Neuronal stem cell (in vitro differentiated cells): ENCODE data around the gene FILIP1L.
"Not testable (repeated sequence)": the region's sequence is repeated elsewhere in the genome, so short reads cannot be mapped to it uniquely, and the experiment has no call there.

ENCODE experiments used
- DNase-seq: peaks from one replicate; pipeline ENCODE4 v3.0.0-alpha.2; 2013; ENCODE audit warnings: low spot score
- H2AFZ ChIP-seq: one replicate; pipeline ENCODE4 v1.6.1; 2013; ENCODE audit warnings: mild to moderate bottlenecking, low read length, inconsistent platforms
- H2AK5ac ChIP-seq: 2 replicates; pipeline ENCODE4 v1.6.1; 2013; ENCODE audit warnings: low read depth, mild to moderate bottlenecking, inconsistent platforms, low read length, moderate library complexity, mixed read lengths
- H2BK120ac ChIP-seq: 2 replicates; pipeline ENCODE4 v1.6.1; 2013; ENCODE audit warnings: low read depth, mild to moderate bottlenecking, inconsistent platforms, low read length, moderate library complexity, mixed read lengths
- H2BK12ac ChIP-seq: one replicate; pipeline ENCODE4 v1.6.1; 2013; ENCODE audit warnings: low read length, inconsistent platforms
- H2BK15ac ChIP-seq: 2 replicates; pipeline ENCODE4 v1.6.1; 2013; ENCODE audit warnings: mild to moderate bottlenecking, low read length, inconsistent platforms, mixed read lengths
- H2BK5ac ChIP-seq: one replicate; pipeline ENCODE4 v1.6.1; 2013; ENCODE audit warnings: inconsistent platforms, mild to moderate bottlenecking, low read length, moderate library complexity
- H3K14ac ChIP-seq: one replicate; pipeline ENCODE4 v1.6.1; 2013; ENCODE audit warnings: low read length, inconsistent platforms
- H3K18ac ChIP-seq: 2 replicates; pipeline ENCODE4 v1.6.1; 2013; ENCODE audit warnings: low read length, inconsistent platforms
- H3K23ac ChIP-seq: 2 replicates; pipeline ENCODE4 v1.6.1; 2013; ENCODE audit warnings: low read depth, mild to moderate bottlenecking, mixed read lengths, low read length, inconsistent platforms; ENCODE audit not compliant: poor library complexity
- H3K27ac ChIP-seq: replicated peaks from 3 replicates; pipeline ENCODE4 v1.5.1; 2013; ENCODE audit warnings: low read length, inconsistent platforms
- H3K27me3 ChIP-seq, 3 experiments: 2 replicates each; pipeline ENCODE4 v1.6.1; 2013; ENCODE audit warnings: low read length in 3 of 3, mild to moderate bottlenecking in 2 of 3, inconsistent platforms in 1 of 3, low read depth in 1 of 3, mixed read lengths in 1 of 3, moderate library complexity in 1 of 3; ENCODE audit not compliant: control insufficient read depth in 3 of 3, insufficient read depth in 3 of 3
- H3K36me3 ChIP-seq, 2 donors: replicated peaks in 1 of 2; 2 replicates each; pipeline ENCODE4 v1.6.1; 2013; ENCODE audit warnings: low read length in 2 of 2; ENCODE audit not compliant: control insufficient read depth in 2 of 2, insufficient read depth in 2 of 2
- H3K4ac ChIP-seq: 2 replicates; pipeline ENCODE4 v1.6.1; 2013; ENCODE audit warnings: inconsistent platforms, mild to moderate bottlenecking, low read length, moderate library complexity
- H3K4me1 ChIP-seq, 2 donors: 1 replicate in 1 of 2; 2 replicates in 1 of 2; pipeline ENCODE4 v1.6.1; 2013; ENCODE audit warnings: low read length in 2 of 2, low read depth in 1 of 2; ENCODE audit not compliant: control insufficient read depth in 2 of 2, insufficient read depth in 1 of 2
- H3K4me2 ChIP-seq: one replicate; pipeline ENCODE4 v1.6.1; 2013; ENCODE audit warnings: mild to moderate bottlenecking, low read length, inconsistent platforms; ENCODE audit not compliant: insufficient read depth, poor library complexity, severe bottlenecking
- H3K4me3 ChIP-seq, 2 donors: 2 replicates each; pipeline ENCODE4 v1.5.1; 2013; ENCODE audit warnings: low read length in 2 of 2, mild to moderate bottlenecking in 2 of 2, inconsistent platforms in 1 of 2, moderate library complexity in 1 of 2
- H3K79me1 ChIP-seq: one replicate; pipeline ENCODE4 v1.6.1; 2013; ENCODE audit warnings: low read depth, mild to moderate bottlenecking, inconsistent platforms, low read length, moderate library complexity
- H3K9ac ChIP-seq: one replicate; pipeline ENCODE4 v1.6.1; 2013; ENCODE audit warnings: mild to moderate bottlenecking, low read depth, low read length, inconsistent platforms; ENCODE audit not compliant: poor library complexity
- H3K9me3 ChIP-seq, 2 donors: replicated peaks in 1 of 2; 2 replicates each; pipeline versions ENCODE3 to v1.6.1; 2013; ENCODE audit warnings: low read length in 2 of 2, mild to moderate bottlenecking in 2 of 2, inconsistent platforms in 1 of 2, low read depth in 1 of 2, mixed read lengths in 1 of 2, moderate library complexity in 1 of 2; ENCODE audit not compliant: control insufficient read depth in 2 of 2, insufficient read depth in 1 of 2
- H4K8ac ChIP-seq: one replicate; pipeline ENCODE4 v1.6.1; 2013; ENCODE audit warnings: low read depth, mild to moderate bottlenecking, inconsistent platforms, low read length, moderate library complexity
- H4K91ac ChIP-seq: one replicate; pipeline ENCODE4 v1.6.1; 2013; ENCODE audit warnings: low read length, low read depth, mild to moderate bottlenecking, inconsistent platforms; ENCODE audit not compliant: poor library complexity
- WGBS, 2 donors: extraction: QIAGEN DNeasy Blood & Tissue Kit; methylation state at CpG; one replicate each; pipeline ENCODE4 v1.1.7; 2013; ENCODE audit warnings: missing lambda C conversion rate in 2 of 2, mixed read lengths in 1 of 2; ENCODE audit not compliant: insufficient read length in 2 of 2, insufficient replicate concordance in 1 of 2; ENCODE audit errors: extremely low coverage in 2 of 2; 5-methylcytosine and 5-hydroxymethylcytosine counted together

FILIP1L gene

GRCh38 chr3:99842826-99843589 is 271.3 kb downstream of the FILIP1L start:
- H4K8ac ChIP-seq, result no peak overlapping the region
- no peak overlapping the region for H3K23ac ChIP-seq
- no peaks in the 10 kb centered on the region for H3K9me3 ChIP-seq
- no peak overlapping the region for H2BK120ac ChIP-seq
- H2AFZ ChIP-seq, result peak overlapping the region; percentile 15
- H4K91ac ChIP-seq, result no peak overlapping the region
- H3K4me2 ChIP-seq, result no peak overlapping the region
- H2AK5ac ChIP-seq, result no peak overlapping the region
- no peak overlapping the region for H3K9ac ChIP-seq
- H3K18ac ChIP-seq, result no peak overlapping the region
- H3K27ac ChIP-seq, result no peak overlapping the region
- peaks cover 2 to 4% of the 10 kb centered on the region in 2 donors for H3K4me1 ChIP-seq
- no peak overlapping the region for H3K14ac ChIP-seq
- H3K4ac ChIP-seq, result no peak overlapping the region
- no CpG with 5 or more reads among the region's 2 CpGs for WGBS, 2 donors
- H3K27me3 ChIP-seq, result no peaks in the 10 kb centered on the region
- H3K36me3 ChIP-seq, result no peaks in the 10 kb centered on the region
- H2BK15ac ChIP-seq, result no peak overlapping the region
- peaks cover 1% of the 10 kb centered on the region for H3K79me1 ChIP-seq
- DNase-seq, result no peak
- H2BK12ac ChIP-seq, result no peak overlapping the region
- H3K4me3 ChIP-seq, result no peak overlapping the region
- no peak overlapping the region for H2BK5ac ChIP-seq

- H4K91ac ChIP-seq, H2AK5ac ChIP-seq, H2BK5ac ChIP-seq, H4K8ac ChIP-seq, H3K27ac ChIP-seq, H3K9ac ChIP-seq, H3K4me2 ChIP-seq, H2BK120ac ChIP-seq, H3K18ac ChIP-seq, H2BK15ac ChIP-seq, H3K4ac ChIP-seq, H3K4me3 ChIP-seq, H2AFZ ChIP-seq, H3K36me3 ChIP-seq, DNase-seq, H3K27me3 ChIP-seq, H3K9me3 ChIP-seq, H3K4me1 ChIP-seq, H2BK12ac ChIP-seq, H3K14ac ChIP-seq, H3K23ac ChIP-seq, H3K79me1 ChIP-seq: not testable (repeated sequence)
- no CpG with 5 or more reads among the region's 4 CpGs for WGBS, 2 donors
These were observed 272.4 kb downstream of the FILIP1L start for GRCh38 chr3:99841949-99842348.

- H3K9me3 ChIP-seq, result no peaks in the 10 kb centered on the region
- peaks cover 2 to 4% of the 10 kb centered on the region in 2 donors for H3K4me1 ChIP-seq
- H3K27ac ChIP-seq, result no peak overlapping the region
- H3K4me3 ChIP-seq, result no peak overlapping the region
- no peak overlapping the region for H2AK5ac ChIP-seq
- H3K14ac ChIP-seq, result no peak overlapping the region
- no peak overlapping the region for H3K9ac ChIP-seq
- no peak overlapping the region for H2BK12ac ChIP-seq
- H4K8ac ChIP-seq, result no peak overlapping the region
- WGBS, 2 donors, result no CpG with 5 or more reads among the region's 1 CpG
- H2BK15ac ChIP-seq, result no peak overlapping the region
- H3K27me3 ChIP-seq, result no peaks in the 10 kb centered on the region
- no peak overlapping the region for H2AFZ ChIP-seq
- peaks cover 3% of the 10 kb centered on the region for H3K79me1 ChIP-seq
- no peak overlapping the region for H3K18ac ChIP-seq
- H2BK5ac ChIP-seq, result no peak overlapping the region
- DNase-seq, result no peak
- no peak overlapping the region for H3K23ac ChIP-seq
- no peaks in the 10 kb centered on the region for H3K36me3 ChIP-seq
- no peak overlapping the region for H4K91ac ChIP-seq
- no peak overlapping the region for H2BK120ac ChIP-seq
- no peak overlapping the region for H3K4ac ChIP-seq
- no peak overlapping the region for H3K4me2 ChIP-seq
These were observed 274.7 kb downstream of the FILIP1L start for GRCh38 chr3:99839613-99840012.

- Histone ChIP-seq H3K4ac (no peak overlapping the region), H2AFZ (no peak overlapping the region), H3K18ac (no peak overlapping the region), H2BK120ac (no peak overlapping the region), H3K4me2 (no peak overlapping the region), H2AK5ac (no peak overlapping the region), H3K27ac (no peak overlapping the region), H3K9ac (no peak overlapping the region), H3K27me3 (no peaks in the 10 kb centered on the region), H2BK15ac (no peak overlapping the region), H3K14ac (no peak overlapping the region), H2BK12ac (no peak overlapping the region), H4K8ac (no peak overlapping the region), H3K4me1 (peaks cover 2 to 4% of the 10 kb centered on the region in 2 donors), H4K91ac (no peak overlapping the region), H2BK5ac (no peak overlapping the region), H3K23ac (no peak overlapping the region), H3K4me3 (no peak overlapping the region), H3K9me3 (no peaks in the 10 kb centered on the region), H3K79me1 (peaks cover 3% of the 10 kb centered on the region), H3K36me3 (no peaks in the 10 kb centered on the region)
- DNase-seq, result no peak
These were observed 275.5 kb downstream of the FILIP1L start for GRCh38 chr3:99838755-99839154.
